GM18519 (cell line): ENCODE measurements around the gene ACAP2.

Experiments used
- ATAC-seq: cut with Tn5 transposase; IDR thresholded peaks from one replicate; pipeline ENCODE4 v1.9.1; 2021; ENCODE audit warnings: mild to moderate bottlenecking, moderate library complexity; ENCODE audit not compliant: unreplicated experiment, low FRiP score

The ACAP2 gene

DNA sequence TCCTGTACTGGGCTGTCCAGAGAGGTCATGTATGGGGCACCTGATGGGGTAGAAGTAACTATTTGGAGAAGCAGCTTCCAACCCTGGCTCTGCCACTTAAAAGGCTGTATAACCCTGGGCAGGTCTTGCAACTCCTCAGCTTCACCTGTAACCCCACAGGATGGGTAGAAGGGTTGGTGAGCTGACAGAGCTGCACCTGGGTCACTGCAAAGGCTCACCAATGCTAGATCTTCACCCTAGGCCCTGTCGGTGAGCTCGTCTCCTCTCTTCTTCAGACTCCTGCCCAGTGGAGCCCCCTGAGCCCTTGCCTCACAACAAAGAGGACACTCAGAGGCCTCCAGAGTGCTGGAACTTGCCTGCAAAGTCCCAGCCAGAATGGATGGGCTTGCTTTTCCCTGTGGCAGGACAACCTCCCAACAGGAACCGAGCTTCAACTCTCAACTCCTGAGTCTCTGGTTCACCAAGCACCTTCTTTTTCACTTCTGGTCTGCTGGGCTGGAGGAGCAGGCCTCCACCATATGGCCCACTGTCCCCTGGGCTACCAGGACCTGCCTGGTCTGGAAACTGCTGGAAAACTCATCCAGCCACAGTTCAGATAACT, 217.7 kb downstream of the ACAP2 start:
- no peak for ATAC-seq
